Adrenal gland (tissue), 12 donors: ENCODE measurements around the gene STPG4. TPM values are rescaled to one million over a fixed set of nuclear protein-coding genes. Genes with fewer than 3 reads are reported as not detected.

Experiments
- DNase-seq, 7 donors: peaks; one replicate each; pipeline ENCODE4 v3.0.0-alpha.2; 2019 to 2020
- H3K27ac ChIP-seq, 5 donors: fragments of 200-600 bp; sonication (generic) in 4 of 5; 1 replicate in 3 of 5; 2 replicates in 2 of 5; pipeline versions ENCODE4 v1.5.1 to v1.8.0; 2016 to 2020; ENCODE audit warnings: mild to moderate bottlenecking in 1 of 5
- H3K27me3 ChIP-seq: fragments of 200-600 bp; 2 replicates; pipeline ENCODE4 v1.8.0; 2021
- H3K36me3 ChIP-seq, 2 donors: fragments of 200-600 bp; replicated peaks in 1 of 2; 1 replicate in 1 of 2; 2 replicates in 1 of 2; pipeline versions ENCODE4 v1.5.1 to v1.8.0; 2018 to 2022
- H3K4me1 ChIP-seq, 2 donors: fragments of 200-600 bp; replicated peaks in 1 of 2; 1 replicate in 1 of 2; 2 replicates in 1 of 2; pipeline versions ENCODE4 v1.5.1 to v1.8.0; 2018 to 2021
- H3K4me3 ChIP-seq, 4 donors: fragments of 200-600 bp; sonication (generic) in 3 of 4; one replicate each; pipeline ENCODE4 v1.5.1; 2016 to 2018
- H3K9me3 ChIP-seq, 3 donors: fragments of 200-600 bp; sonication (generic) in 1 of 3; replicated peaks in 1 of 3; 1 replicate in 2 of 3; 2 replicates in 1 of 3; pipeline versions ENCODE4 v1.5.1 to v1.8.0; 2016 to 2021
- CTCF ChIP-seq, 6 experiments: fragments of 450-650 bp in 4 of 6; fragments of 200-600 bp in 2 of 6; sonication (generic) in 1 of 6; IDR thresholded peaks; 1 replicate in 5 of 6; 2 replicates in 1 of 6; pipeline versions ENCODE4 v1.5.1 to v1.8.0; 2016 to 2021; ENCODE audit warnings: antibody characterized with exemption in 6 of 6, mild to moderate bottlenecking in 2 of 6, moderate library complexity in 1 of 6
- POLR2A ChIP-seq, 2 donors: fragments of 450-650 bp; IDR thresholded peaks; one replicate each; pipeline ENCODE4 v1.6.1; 2017; ENCODE audit warnings: antibody characterized with exemption in 2 of 2, mild to moderate bottlenecking in 2 of 2, moderate library complexity in 1 of 2
- WGBS, 4 donors: extraction: QIAGEN DNeasy Blood & Tissue Kit in 2 of 4; methylation state at CpG; one replicate each; pipeline versions ENCODE4 v1.1.5 to v1.1.7; 2013 to 2017; 5-methylcytosine and 5-hydroxymethylcytosine counted together
- intact Hi-C, 2 donors: fragments of 100-400 bp; cut with DNase I; formaldehyde crosslinking; loops; one replicate each; pipeline versions ENCODE4 v1.14.1 to v1.15.0; 2022 to 2023
- polyA plus RNA-seq, 3 donors: library from polyadenylated mRNA; stranded (reverse); fragments of 200-250 nt in 2 of 3; fragments of 350-450 nt in 1 of 3; fragmentation: Illumina TruSeq in 1 of 3; extraction: RNeasy Lipid Tissue Mini Kit (QIAGEN cat#74804) in 1 of 3; gene quantifications; one replicate each; pipeline ENCODE4 v1.2.3, GENCODE V29; 2013 to 2014
- total RNA-seq, 9 donors: library from RNA; depleted of rRNA in 4 of 9; stranded (reverse); fragments of >200 nt in 4 of 9; fragments of 120-200 nt in 1 of 9; fragmentation: NEBNext Ultra II Directional in 1 of 9; extraction: Animal tissue kit (Norgen Biotek cat#: 25700) in 1 of 9; gene quantifications; one replicate each; pipeline versions ENCODE4 v1.1.0 to v1.2.4, GENCODE V29; 2013 to 2023
- donor health status: healthy with polysubstance abuse.
- donor health status: Bipolar disorder and iron deficiency.
- donor health status: DM: yes; HTN: yes; CAD: no.
- donor health status: DM: no; HTN: no; CAD: no.
- donor health status: DM: no; HTN: no; CAD: no.
- donor health status: DM: yes; HTN: yes; CAD: no.

Gene STPG4
- total and polyA plus RNA-seq, 12 donors = 0.24 to 0.28 TPM; not detected in 10

GRCh38 chr2:47069628-47070154, 85.4 kb downstream of the STPG4 start:
- intact Hi-C loops = no loop called here
- 50 to 63% (median 57%) methylated on average over 2 to 6 of the region's 6 CpGs for WGBS, 4 donors
- Histone ChIP-seq H3K4me3 (no peak overlapping the region), H3K4me1 (peaks cover 41 to 87% of the 10 kb centered on the region in 2 donors), H3K27me3 (no peaks in the 10 kb centered on the region), H3K9me3 (no peaks in the 10 kb centered on the region), H3K36me3 (no peaks in the 10 kb centered on the region), H3K27ac (peak overlapping the region in 4 of 5 donors; percentile 72 to 89 (median 81))
- TF ChIP-seq POLR2A (IDR thresholded peaks at IDR 0.05) (no peak), CTCF (IDR thresholded peaks at IDR 0.05) (no peak)
- peak in 5 of 7 donors; percentile 43 to 78 (median 67) for DNase-seq

GRCh38 chr2:47068981-47069627, 86.0 kb downstream of the STPG4 start:
- Histone ChIP-seq H3K27ac (peak overlapping the region in 4 of 5 donors; percentile 68 to 89 (median 79)), H3K27me3 (no peaks in the 10 kb centered on the region), H3K36me3 (no peaks in the 10 kb centered on the region), H3K4me3 (no peak overlapping the region), H3K9me3 (no peaks in the 10 kb centered on the region), H3K4me1 (peaks cover 43 to 86% of the 10 kb centered on the region in 2 donors)
- DNase-seq = no peak
- WGBS, 4 donors = 60 to 84% (median 63%) methylated on average over 5 to 6 of the region's 6 CpGs
- TF ChIP-seq CTCF (IDR thresholded peaks at IDR 0.05) = no peak
- TF ChIP-seq POLR2A (IDR thresholded peaks at IDR 0.05) = no peak
- intact Hi-C loops = no loop called here

DNA sequence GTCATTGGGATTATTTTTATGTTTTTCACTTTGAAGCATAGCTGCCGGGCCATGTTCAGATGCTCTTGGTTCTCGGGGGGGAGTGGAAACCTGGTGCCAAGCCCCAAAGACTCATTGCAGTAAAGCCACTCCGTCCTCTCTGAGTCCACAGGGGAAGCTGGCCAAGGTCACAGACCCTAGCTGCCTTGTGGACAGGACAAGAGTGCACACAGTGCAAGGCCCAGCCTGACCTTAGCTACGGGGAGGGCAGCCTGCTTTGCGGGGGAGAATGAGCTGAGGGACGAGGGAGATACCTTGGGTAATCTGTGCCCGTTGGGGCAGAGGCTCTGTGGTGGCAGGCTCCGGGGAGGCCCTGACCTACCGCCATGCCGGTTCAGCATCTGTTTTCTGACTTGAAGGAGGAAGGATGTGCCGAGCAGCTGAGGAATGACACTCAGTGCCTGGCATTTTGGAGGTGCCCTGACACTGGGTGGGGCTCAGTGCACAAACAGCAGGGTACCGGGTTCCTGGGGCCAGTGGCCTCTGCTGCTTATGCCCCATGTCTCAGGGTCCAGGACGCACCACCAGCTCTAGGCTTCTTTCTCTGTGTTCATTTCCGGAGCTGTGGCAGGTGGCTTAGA, 87.2 kb downstream of the STPG4 start:
- Histone ChIP-seq H3K9me3 (no peaks in the 10 kb centered on the region), H3K36me3 (no peaks in the 10 kb centered on the region), H3K4me3 (no peak overlapping the region), H3K4me1 (peaks cover 43 to 87% of the 10 kb centered on the region in 2 donors), H3K27ac (peak overlapping the region in 4 of 5 donors; percentile 10 to 86 (median 70)), H3K27me3 (no peaks in the 10 kb centered on the region)
- TF ChIP-seq CTCF (IDR thresholded peaks at IDR 0.05) (no peak), POLR2A (IDR thresholded peaks at IDR 0.05) (no peak)
- intact Hi-C loops = no loop called here
- peak in 1 of 7 donors; percentile 45 for DNase-seq
- 45 to 77% (median 66%) methylated on average over 4 to 14 of the region's 14 CpGs for WGBS, 4 donors

DNA sequence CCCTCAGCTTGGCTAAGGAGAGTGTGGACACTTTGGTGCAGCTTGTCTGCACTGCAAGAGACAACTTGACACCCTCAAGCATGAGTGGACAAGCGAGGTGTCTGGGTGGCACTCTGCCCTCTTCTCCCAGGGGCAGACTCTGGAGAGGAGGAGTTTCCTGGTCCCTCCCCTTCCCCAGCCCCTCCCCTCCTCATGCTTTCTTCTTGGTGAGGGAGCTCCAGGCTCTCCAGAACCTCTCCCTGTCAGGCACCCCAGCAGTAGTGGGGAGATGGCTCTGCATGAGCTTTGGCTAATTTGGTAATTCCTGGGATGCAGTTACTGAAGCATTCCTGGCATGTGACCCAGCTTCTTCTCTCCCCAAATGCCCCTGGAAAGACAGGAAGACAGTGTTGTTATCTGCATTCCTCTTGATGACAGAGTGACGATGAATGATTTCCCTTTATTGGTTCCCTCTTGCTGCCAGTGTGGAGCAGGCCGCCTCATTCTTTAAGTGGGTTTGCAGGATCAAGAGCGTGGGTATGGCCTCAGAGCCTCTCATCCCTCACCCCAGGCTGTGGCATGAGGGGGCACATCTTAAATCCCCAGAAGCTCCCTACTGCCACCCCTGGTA, 89.2 kb downstream of the STPG4 start:
- 39 to 56% (median 52%) methylated on average over 2 to 4 of the region's 4 CpGs for WGBS, 4 donors

More for the DNA sequence above, 89.2 kb downstream of the STPG4 start:
- Histone ChIP-seq H3K36me3 (no peaks in the 10 kb centered on the region), H3K27ac (peak overlapping the region in 4 of 5 donors; percentile 19 to 86 (median 53)), H3K27me3 (no peaks in the 10 kb centered on the region), H3K4me1 (peaks cover 34 to 84% of the 10 kb centered on the region in 2 donors), H3K4me3 (no peak overlapping the region), H3K9me3 (no peaks in the 10 kb centered on the region)
- intact Hi-C loops = no loop called here
- no peak for TF ChIP-seq POLR2A (IDR thresholded peaks at IDR 0.05)
- TF ChIP-seq CTCF (IDR thresholded peaks at IDR 0.05) = no peak
- peak in 1 of 7 donors; percentile 50 for DNase-seq
